KMS-11 (cell line): ENCODE results near the gene GALK1.

Source experiments
- H2AFZ ChIP-seq: fragments of 200-600 bp; sonication (generic); 2 replicates; pipeline ENCODE4 v1.6.1; 2016; ENCODE audit warnings: antibody characterized with exemption, mixed run types, low read depth
- H3K27ac ChIP-seq: fragments of 200-600 bp; sonication (generic); 2 replicates; pipeline ENCODE4 v1.6.1; 2016; ENCODE audit warnings: mild to moderate bottlenecking, mixed run types
- H3K27me3 ChIP-seq: fragments of 200-600 bp; sonication (generic); 2 replicates; pipeline ENCODE4 v1.6.1; 2017; ENCODE audit warnings: mild to moderate bottlenecking, low read depth, mixed run types, moderate library complexity; ENCODE audit not compliant: insufficient read depth
- H3K36me3 ChIP-seq: fragments of 200-600 bp; sonication (generic); 2 replicates; pipeline ENCODE4 v1.6.1; 2017; ENCODE audit warnings: mild to moderate bottlenecking, mixed run types; ENCODE audit not compliant: insufficient read depth
- H3K4me1 ChIP-seq: fragments of 200-600 bp; sonication (generic); 2 replicates; pipeline ENCODE4 v1.6.1; 2016; ENCODE audit warnings: mild to moderate bottlenecking, low read depth, mixed run types; ENCODE audit not compliant: poor library complexity, severe bottlenecking
- H3K4me2 ChIP-seq: fragments of 200-600 bp; sonication (generic); 2 replicates; pipeline ENCODE4 v1.7.0; 2016; ENCODE audit warnings: mild to moderate bottlenecking, mixed run types
- H3K4me3 ChIP-seq: fragments of 200-600 bp; sonication (generic); IDR thresholded peaks from 2 replicates; pipeline ENCODE4 v1.6.1; 2017; ENCODE audit warnings: low read depth, low read length, mixed read lengths; ENCODE audit not compliant: insufficient read depth
- H3K79me2 ChIP-seq: fragments of 200-600 bp; sonication (generic); 2 replicates; pipeline ENCODE4 v1.6.1; 2016; ENCODE audit warnings: low read depth, mixed run types; ENCODE audit not compliant: insufficient read depth
- H3K9ac ChIP-seq: fragments of 200-600 bp; sonication (generic); 2 replicates; pipeline ENCODE4 v1.6.1; 2016; ENCODE audit warnings: mild to moderate bottlenecking, mixed run types
- H4K20me1 ChIP-seq: fragments of 200-600 bp; sonication (generic); 2 replicates; pipeline ENCODE4 v1.6.1; 2016; ENCODE audit warnings: mild to moderate bottlenecking, mixed run types; ENCODE audit not compliant: insufficient read depth
- TF ChIP-seq, protein P1 (sequence below): fragments of 200-600 bp; sonication (generic); conservative IDR thresholded peaks from 2 replicates; pipeline ENCODE4 v1.6.1; 2017; ENCODE audit warnings: low read depth, mild to moderate bottlenecking, antibody characterized with exemption, low read length, moderate library complexity, mixed read lengths

GALK1 gene

DNA sequence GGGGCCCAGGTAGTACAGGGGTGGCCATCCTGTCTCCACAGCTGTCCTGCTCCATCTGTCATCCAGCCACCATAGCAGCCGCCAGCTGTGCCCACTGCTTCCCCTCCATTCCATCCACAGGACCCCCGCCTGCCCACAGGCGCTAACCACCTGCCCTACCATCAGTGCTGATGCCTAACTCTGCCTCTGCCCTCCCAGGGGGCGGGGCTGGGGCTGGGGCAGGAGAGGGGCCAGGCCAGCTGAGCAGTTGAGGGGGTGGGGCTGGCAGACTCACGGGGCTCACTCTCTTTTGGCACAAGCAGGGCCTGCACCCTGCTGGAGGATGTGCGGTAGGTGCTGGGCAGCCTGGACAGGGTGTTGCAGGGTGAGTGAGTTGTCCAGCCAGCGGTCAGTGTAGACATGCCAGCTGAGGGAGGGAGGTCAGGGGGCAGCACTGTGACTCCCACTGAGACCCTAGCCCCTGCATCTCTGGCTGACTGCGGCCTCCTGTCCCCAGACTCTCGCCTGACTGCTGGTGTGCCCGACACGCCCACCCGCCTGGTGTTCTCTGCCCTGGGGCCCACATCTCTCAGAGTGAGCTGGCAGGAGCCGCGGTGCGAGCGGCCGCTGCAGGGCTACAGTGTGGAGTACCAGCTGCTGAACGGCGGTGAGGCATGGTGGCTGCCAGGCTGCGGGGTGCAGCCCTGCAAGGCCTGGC lies 9.6 kb downstream of the GALK1 start:
- H3K9ac ChIP-seq: no peak overlapping the region

DNA sequence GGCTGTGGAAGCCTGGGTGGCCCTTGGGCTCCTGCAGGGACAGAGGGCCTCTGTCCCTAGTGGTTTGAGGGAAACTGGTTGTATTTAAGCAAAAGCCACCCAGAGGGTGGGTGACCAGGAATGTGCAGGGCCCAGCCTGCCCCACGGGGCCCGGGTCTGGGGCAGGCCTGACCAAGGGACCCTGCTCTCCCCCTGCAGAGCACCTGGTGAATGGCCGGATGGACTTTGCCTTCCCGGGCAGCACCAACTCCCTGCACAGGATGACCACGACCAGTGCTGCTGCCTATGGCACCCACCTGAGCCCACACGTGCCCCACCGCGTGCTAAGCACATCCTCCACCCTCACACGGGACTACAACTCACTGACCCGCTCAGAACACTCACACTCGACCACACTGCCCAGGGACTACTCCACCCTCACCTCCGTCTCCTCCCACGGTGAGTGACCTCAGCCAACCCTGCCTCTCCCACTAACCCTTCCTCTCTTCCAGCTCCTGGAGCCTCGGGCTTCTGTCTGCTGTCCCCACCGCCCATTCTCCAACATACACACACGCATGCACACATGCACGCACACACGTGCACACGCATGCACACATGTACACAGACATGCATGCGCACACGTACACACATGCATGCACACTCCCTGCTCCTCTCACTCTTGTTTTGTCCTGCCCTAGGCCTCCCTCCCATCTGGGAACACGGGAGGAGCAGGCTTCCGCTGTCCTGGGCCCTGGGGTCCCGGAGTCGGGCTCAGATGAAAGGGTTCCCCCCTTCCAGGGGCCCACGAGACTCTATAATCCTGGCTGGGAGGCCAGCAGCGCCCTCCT lies 10.4 kb downstream of the GALK1 start:
- TF ChIP-seq, protein P1, sequence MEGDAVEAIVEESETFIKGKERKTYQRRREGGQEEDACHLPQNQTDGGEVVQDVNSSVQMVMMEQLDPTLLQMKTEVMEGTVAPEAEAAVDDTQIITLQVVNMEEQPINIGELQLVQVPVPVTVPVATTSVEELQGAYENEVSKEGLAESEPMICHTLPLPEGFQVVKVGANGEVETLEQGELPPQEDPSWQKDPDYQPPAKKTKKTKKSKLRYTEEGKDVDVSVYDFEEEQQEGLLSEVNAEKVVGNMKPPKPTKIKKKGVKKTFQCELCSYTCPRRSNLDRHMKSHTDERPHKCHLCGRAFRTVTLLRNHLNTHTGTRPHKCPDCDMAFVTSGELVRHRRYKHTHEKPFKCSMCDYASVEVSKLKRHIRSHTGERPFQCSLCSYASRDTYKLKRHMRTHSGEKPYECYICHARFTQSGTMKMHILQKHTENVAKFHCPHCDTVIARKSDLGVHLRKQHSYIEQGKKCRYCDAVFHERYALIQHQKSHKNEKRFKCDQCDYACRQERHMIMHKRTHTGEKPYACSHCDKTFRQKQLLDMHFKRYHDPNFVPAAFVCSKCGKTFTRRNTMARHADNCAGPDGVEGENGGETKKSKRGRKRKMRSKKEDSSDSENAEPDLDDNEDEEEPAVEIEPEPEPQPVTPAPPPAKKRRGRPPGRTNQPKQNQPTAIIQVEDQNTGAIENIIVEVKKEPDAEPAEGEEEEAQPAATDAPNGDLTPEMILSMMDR: 0 out of 2 replicates have a peak, but pooled peaks have one; percentile 1
- H3K4me1 ChIP-seq: peaks cover 28% of the 10 kb centered on the region
- H3K4me3 ChIP-seq: no peak overlapping the region
- no peaks in the 10 kb centered on the region for H4K20me1 ChIP-seq
- no peak overlapping the region for H3K27ac ChIP-seq
- H2AFZ ChIP-seq: peak overlapping the region; percentile 99; the same call in 1 of the 2 replicates
- H3K27me3 ChIP-seq: peaks cover 11% of the 10 kb centered on the region
- peak overlapping the region; percentile 96 for H3K4me2 ChIP-seq
- no peaks in the 10 kb centered on the region for H3K79me2 ChIP-seq
- peak overlapping the region; percentile 75; the same call in 1 of the 2 replicates for H3K9ac ChIP-seq
- no peaks in the 10 kb centered on the region for H3K36me3 ChIP-seq

More for the DNA sequence above, 9.6 kb downstream of the GALK1 start:
- H3K27ac ChIP-seq: no peak overlapping the region
- TF ChIP-seq, protein P1: no peak
- H3K27me3 ChIP-seq: peaks cover 11% of the 10 kb centered on the region
- no peak overlapping the region for H3K4me3 ChIP-seq
- no peak overlapping the region for H2AFZ ChIP-seq
- peaks cover 28% of the 10 kb centered on the region for H3K4me1 ChIP-seq
- no peak overlapping the region for H3K4me2 ChIP-seq
- no peaks in the 10 kb centered on the region for H4K20me1 ChIP-seq
- no peaks in the 10 kb centered on the region for H3K36me3 ChIP-seq
- H3K79me2 ChIP-seq: no peaks in the 10 kb centered on the region

DNA sequence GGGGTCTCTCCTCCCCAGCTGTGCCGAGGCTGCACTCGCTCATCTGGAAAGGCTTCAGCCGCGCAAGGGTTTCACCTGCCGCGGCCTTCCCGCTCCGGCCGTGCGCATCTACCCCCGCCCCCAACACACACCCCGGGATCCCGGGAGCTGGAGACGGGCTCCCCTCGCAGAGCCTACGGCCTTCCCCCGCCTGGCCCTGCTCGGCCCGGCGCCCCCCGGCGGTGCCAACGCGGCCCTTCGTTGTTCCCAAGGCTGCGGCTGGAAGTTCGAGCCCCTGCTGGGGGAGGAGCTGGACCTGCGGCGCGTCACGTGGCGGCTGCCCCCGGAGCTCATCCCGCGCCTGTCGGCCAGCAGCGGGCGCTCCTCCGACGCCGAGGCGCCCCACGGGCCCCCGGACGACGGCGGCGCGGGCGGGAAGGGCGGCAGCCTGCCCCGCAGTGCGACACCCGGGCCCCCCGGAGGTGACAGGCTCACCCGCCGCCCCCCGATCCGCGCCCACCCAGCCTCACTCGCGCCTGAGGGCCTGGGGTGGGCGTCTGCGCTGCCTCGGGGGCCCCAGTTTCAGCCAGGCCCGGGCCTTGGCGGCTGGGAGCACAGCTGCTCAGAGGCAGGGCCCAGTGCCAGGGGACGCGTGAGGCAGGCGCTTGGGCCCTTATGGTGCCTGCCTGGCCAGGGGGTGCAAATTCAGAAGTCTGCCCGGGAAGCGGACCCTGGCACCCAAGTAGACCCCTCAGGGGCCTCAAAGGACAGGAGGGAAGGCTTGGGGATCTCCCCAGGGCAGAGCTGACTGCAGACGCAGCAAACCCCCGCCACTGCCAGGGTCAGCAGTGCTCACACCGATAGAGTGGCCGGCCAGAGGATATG lies 11.2 kb downstream of the GALK1 start:
- Histone ChIP-seq H3K9ac (peak overlapping the region; percentile 75), H2AFZ (peak overlapping the region; percentile 99), H4K20me1 (no peaks in the 10 kb centered on the region), H3K27ac (no peak overlapping the region), H3K36me3 (no peaks in the 10 kb centered on the region), H3K27me3 (peaks cover 11% of the 10 kb centered on the region), H3K4me1 (peaks cover 28% of the 10 kb centered on the region), H3K4me3 (no peak overlapping the region), H3K4me2 (peak overlapping the region; percentile 96), H3K79me2 (no peaks in the 10 kb centered on the region)
- TF ChIP-seq, protein P1: peak; percentile 32; the same call in 1 of the 2 replicates

DNA sequence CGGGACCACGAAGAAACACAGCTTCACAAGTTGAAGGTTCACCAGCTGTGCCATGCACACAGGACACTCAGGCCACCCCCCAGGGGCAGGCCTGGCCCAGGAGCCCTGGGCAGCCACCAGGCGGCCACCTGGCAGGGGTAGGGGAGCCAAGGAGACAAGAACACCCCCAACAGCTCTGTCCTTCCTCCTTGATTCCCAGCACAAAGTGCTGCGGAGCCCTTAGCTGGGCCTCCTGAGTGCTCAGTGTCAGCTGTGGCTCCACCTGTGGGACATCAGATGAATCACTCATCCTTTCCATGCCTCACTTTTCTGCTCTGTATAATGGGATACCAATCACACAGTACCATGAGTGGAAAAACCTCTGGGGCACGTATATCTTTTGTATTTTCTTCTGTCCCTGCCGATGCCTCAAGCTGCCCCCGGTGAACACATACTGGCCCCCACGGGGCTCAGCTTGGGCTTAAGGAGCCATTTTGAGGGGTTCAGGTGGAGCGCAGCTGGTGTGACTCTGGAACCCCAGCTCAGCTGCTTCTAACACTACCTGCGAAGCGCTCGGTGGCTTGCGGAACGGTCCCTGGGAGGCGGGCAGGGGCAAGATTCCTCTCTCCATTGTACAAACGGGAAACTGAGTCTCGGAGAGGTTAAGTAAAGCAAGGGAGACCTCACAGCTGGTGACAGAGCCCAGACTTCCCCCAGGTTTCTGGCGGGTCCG lies 12.0 kb downstream of the GALK1 start:
- Histone ChIP-seq H2AFZ (peak overlapping the region; percentile 99), H3K9ac (peak overlapping the region; percentile 75), H3K27me3 (peaks cover 11% of the 10 kb centered on the region), H3K4me2 (peak overlapping the region; percentile 96), H3K79me2 (no peaks in the 10 kb centered on the region), H3K36me3 (no peaks in the 10 kb centered on the region), H3K4me1 (peaks cover 28% of the 10 kb centered on the region), H4K20me1 (no peaks in the 10 kb centered on the region), H3K4me3 (no peak overlapping the region), H3K27ac (no peak overlapping the region)
- TF ChIP-seq, protein P1: no peak
